GM18868 (cell line): ENCODE results near the gene HIBCH.
"Not testable (repeated sequence)": the region's sequence is repeated elsewhere in the genome, so short reads cannot be mapped to it uniquely, and the experiment has no call there.

Source experiments
- ATAC-seq: cut with Tn5 transposase; IDR thresholded peaks from one replicate; pipeline ENCODE4 v1.9.1; 2021; ENCODE audit warnings: mild to moderate bottlenecking, moderate library complexity; ENCODE audit not compliant: unreplicated experiment

The HIBCH gene

DNA sequence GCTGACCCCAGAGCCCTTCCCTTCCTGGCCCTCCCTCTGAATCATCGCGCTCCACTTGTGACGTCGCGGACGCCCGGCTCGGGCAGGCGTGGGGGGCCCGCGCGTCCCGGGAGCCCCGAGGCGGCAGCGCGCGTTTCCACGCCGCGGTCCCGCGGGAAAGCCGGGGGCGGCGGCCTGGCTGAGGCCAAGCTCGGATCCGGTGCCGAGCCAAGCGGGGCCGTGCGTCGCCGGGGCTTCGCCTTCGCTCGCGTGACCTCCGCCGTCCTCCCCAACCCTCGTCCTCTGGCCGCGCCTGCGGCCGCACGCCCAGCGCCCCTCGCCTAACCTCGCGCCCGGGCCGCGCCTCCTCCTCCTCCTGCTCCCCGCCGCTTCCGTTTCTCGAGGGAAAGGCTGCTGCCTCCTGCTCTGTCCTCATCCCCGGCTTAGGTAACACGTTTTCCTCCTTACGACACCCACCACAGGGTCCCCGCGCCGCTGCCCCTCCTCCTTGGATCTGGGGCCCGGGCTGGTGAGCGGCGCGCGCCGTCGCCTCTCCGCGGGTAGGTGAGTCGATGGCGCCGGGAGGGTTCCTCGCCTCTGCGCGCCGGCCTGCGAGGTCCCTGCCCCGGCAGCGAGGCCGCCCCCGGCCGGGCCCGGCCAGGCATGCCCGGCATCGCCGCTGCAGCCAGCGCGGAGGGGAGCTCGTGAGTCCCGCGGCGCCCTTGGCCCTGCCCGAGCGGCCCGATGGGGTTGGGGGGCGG is 24.1 kb upstream of the HIBCH start, which contains the start of gene INPP1:
TSS of gene INPP1 (plus strand) at position 54 of the 740 bp plus-strand sequence. CDS start 16,514 bp downstream, outside the sequence.
- peak; percentile 62 for ATAC-seq

GRCh38 chr2:190343089-190343535 is 23.5 kb upstream of the HIBCH start:
- ATAC-seq: no peak

DNA sequence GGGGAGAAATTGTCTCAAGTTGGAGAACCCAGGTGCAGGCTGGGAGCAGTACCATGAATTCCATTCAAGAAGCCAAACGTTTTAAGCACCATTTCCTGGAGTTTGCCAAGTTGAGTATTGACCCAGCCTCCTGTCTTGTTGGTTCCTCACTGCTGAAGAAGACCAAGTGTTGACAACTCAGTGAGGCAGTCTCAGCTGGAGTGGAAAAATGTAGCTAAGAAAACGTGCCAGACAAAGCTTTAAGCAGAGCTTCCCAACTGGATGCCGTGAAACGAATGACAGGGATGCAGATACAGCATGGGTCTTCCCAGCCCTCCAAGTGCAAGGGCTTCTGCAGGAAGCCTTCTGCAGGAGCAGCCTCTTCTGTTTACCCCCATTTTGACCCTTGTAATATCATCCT is 23.0 kb upstream of the HIBCH start:
- ATAC-seq: no peak

GRCh38 chr2:190340369-190340768 is 20.7 kb upstream of the HIBCH start:
- ATAC-seq: no peak

GRCh38 chr2:190339394-190339793 is 19.8 kb upstream of the HIBCH start:
- no peak for ATAC-seq

DNA sequence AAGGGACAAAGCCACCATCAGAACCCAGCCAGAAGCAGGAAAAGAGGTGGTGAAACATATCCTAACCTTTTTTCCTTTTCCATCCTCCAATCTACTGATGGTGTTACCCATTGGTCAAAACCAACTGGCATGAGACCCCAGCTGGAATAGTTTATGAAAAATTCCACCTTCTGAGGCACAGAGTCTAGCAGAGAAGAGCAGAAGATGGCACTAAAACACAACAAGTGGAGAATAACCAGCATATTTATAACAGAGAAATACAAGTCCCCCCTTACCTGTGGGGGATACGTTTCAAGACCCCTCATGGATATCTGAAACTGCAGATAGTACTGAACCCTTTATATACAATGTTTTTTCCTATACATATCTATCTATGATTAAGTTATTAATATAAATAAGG is 18.8 kb upstream of the HIBCH start:
- ATAC-seq: no peak

GRCh38 chr2:190336420-190336819 is 16.8 kb upstream of the HIBCH start:
- ATAC-seq: no peak

GRCh38 chr2:190335584-190335983 is 16.0 kb upstream of the HIBCH start:
- not testable (repeated sequence) for ATAC-seq

DNA sequence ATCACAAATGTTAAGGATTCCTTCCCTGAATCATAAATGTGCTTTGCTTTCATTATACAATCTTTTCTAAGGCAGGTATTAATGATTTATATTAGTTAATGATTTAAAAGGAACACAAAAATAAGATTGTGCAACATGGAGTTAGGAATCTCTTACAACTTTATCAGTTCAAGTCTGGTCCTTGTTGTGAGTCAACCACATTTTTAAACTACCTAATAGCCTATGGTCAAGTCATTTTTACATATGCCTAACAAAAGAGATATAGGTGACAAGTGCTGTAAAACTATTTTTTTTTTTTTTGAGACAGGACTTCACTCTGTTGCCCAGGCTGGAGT is 15.6 kb upstream of the HIBCH start:
- ATAC-seq: no peak

- no peak for ATAC-seq
Measured at GRCh38 chr2:190334479-190335224, 15.0 kb upstream of the HIBCH start.

DNA sequence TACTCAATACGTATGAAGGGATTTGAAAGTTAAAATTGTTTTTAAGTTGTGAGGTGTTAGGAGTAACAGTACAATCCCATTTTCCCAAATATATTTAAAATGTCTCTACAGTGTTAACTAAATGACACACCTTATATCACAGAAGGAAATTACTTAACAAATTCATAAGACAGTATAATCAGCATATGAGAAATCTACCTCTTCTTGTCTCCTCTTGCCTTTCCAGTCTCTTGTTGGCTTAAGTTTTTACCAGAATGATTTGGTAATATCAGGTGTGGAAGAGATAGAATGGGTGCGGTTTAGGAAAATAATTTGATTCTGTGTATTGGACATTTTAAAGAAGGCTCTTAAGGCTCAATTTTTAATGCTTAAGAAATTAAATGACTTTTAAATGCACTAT is 14.3 kb upstream of the HIBCH start:
- no peak for ATAC-seq

GRCh38 chr2:190333395-190333794 is 13.8 kb upstream of the HIBCH start:
- no peak for ATAC-seq

DNA sequence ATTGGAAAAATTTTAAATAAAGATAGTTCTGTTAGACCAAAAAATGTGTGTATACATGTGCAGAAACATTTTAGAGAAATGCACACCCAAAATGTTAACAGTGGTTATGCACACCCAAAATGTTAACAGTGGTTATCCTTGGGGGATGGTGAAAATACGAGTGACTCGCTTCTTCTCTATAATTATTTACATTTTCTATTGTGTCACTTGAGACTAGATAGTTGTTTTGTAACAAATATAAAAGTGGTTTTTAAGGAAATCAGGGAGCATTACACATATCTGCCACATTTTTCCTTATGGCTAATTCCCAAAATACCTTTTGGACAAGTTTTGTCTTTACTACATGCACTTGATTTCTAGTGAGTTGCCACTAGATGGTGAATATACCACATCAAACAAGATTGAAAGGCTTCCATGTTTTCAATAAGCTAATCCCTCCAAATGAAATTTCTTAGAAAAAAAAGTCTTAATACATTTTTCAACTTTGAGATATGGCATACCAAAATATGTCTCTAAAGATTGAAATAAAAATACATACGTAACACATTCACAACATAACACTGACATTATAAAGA is 9.0 kb upstream of the HIBCH start:
- no peak for ATAC-seq

DNA sequence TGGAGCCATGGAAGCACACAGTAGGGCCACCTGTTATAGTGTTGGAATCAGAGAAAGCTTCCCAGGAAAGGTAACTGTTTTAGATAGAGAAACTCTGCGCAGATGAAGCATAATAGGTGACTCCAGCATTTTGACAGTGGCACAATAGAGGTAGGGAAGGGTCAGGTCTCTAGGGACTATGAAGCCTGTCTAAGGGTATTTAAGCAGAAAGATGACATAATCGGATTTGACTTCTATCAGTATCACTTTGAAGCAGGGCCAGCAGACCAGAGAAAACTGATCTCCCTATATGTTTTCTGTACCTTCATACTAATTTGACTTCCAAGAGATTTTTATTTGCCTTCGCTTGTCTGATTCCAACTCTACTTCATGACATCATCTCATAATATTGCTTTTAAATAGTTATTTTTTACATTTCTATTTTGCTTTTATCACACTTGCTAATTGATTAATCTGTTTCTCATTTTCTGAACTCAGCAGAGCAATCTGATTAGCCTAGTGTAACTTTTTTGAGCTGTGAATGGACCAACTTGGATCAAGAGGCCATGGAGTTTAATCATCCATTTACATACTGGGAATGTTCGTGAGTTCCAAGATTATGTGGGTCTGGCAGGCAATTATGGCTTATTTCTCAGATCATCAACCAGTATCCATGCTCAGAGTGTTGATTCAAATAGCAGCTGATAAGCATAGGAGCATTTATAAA is 8.4 kb upstream of the HIBCH start:
- no peak for ATAC-seq

- no peak for ATAC-seq
Measured at GRCh38 chr2:190325588-190325987, 6.0 kb upstream of the HIBCH start.

DNA sequence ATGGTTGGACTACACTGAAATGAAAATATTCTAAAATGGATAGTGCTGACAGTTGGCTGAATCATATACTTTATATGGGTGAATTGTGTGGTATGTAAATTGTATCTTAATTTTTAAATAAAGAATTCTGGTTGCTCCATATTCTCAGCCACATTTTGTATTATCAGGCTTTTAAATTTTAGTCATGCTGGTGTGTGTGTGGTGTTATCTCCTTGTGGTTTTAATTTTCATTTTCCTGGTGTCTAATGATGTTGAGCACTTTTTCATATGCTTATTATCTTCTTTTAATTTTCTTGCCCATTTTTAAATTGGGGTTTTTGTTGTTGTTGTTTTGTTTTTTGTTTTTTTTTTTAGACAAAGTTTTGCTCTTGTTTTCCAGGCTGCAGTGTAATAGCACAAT is 3.8 kb upstream of the HIBCH start:
- no peak for ATAC-seq

GRCh38 chr2:190320696-190321095 is 1.1 kb upstream of the HIBCH start:
- ATAC-seq: no peak

DNA sequence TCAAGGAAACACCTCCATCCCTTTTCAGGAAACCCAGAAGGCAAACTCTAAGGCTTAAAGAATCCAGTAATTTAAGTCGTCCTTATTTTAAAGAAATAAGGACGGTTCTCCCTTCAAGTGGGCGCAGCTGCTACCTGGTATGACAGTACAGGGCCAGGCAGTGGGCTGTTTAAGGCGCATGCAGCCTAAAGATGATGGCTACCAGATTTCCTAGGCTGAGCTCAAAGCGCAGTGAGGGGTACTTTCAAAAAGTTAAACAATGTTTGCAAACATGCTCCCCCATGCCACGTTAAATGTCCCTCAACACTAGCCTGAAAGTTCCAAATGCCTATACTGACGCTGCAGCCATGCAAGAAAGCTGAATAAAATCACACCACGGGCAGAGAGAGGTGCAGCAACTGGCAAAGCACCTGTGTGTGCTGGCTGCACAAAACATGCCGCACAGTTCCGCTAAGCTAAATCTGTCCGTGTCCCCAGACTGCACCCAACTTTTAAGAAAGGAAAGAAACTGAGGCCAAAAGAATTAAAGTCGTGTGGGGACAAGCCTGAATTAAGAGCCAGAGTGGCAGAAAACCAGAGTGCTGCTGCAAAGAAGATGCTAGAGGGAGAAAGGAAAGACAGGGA is 583 bp downstream of the HIBCH start:
- ATAC-seq: peak; percentile 31

DNA sequence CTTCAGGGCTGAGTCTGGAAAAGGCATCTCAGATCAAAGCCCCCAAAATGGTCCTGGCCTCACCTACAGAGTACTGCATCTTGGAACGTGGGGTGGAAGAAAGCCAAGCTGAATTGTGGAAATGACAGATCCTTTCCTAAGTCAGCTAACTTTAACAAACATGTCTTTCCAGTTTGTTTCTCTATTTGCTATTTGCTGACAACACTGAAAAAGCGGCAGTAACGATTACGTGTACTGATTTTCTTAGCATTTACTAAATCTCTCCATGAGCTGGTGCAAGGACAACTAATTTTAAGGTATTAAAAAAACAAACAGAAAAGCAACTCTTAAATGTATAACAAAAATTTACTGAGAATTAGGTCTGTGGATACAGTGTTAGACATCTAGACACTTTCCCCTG is 1.1 kb downstream of the HIBCH start:
- no peak for ATAC-seq

- ATAC-seq: no peak
Measured at GRCh38 chr2:190315273-190315672, 4.4 kb downstream of the HIBCH start.

- ATAC-seq: no peak
Measured at GRCh38 chr2:190313880-190314279, 5.7 kb downstream of the HIBCH start.
